ENCODE data around the gene CHST11. TPM values are rescaled to one million over a fixed set of nuclear protein-coding genes. Genes with fewer than 3 reads are reported as not detected.

The CHST11 gene
- total RNA-seq, 1 donor from 2014 or later = 20.6 TPM

GRCh38 chr12:104718304-104718929, 261.7 kb downstream of the CHST11 start:
- DNase-seq (ENCODE audit: low read depth) = no peak

- no peak for DNase-seq (ENCODE audit: low read depth)
These were observed 263.1 kb downstream of the CHST11 start for GRCh38 chr12:104719700-104720338.

- DNase-seq (ENCODE audit: low read depth) = no peak
These were observed 263.7 kb downstream of the CHST11 start for GRCh38 chr12:104720339-104721038.

GRCh38 chr12:104721039-104721405, 264.3 kb downstream of the CHST11 start:
- DNase-seq (ENCODE audit: low read depth) = no peak

GRCh38 chr12:104721936-104722335, 265.2 kb downstream of the CHST11 start:
- no peak for DNase-seq (ENCODE audit: low read depth)

GRCh38 chr12:104722601-104723534, 266.1 kb downstream of the CHST11 start:
- DNase-seq (ENCODE audit: low read depth) = no peak

- DNase-seq (ENCODE audit: low read depth) = no peak
These were observed 267.1 kb downstream of the CHST11 start for GRCh38 chr12:104723895-104724294.

GRCh38 chr12:104724992-104725585, 268.3 kb downstream of the CHST11 start:
- DNase-seq (ENCODE audit: low read depth) = peak; percentile 48

- DNase-seq (ENCODE audit: low read depth) = no peak
These were observed 268.9 kb downstream of the CHST11 start for GRCh38 chr12:104725610-104726009.

- no peak for DNase-seq (ENCODE audit: low read depth)
These were observed 271.1 kb downstream of the CHST11 start for GRCh38 chr12:104727726-104728465.

GRCh38 chr12:104729091-104729490, 272.3 kb downstream of the CHST11 start:
- no peak for DNase-seq (ENCODE audit: low read depth)

- DNase-seq (ENCODE audit: low read depth) = no peak
These were observed 273.1 kb downstream of the CHST11 start for GRCh38 chr12:104729610-104730446.

- no peak for DNase-seq (ENCODE audit: low read depth)
These were observed 274.0 kb downstream of the CHST11 start for GRCh38 chr12:104730763-104731162.

GRCh38 chr12:104733717-104734175, 277.0 kb downstream of the CHST11 start:
- no peak for DNase-seq (ENCODE audit: low read depth)

- DNase-seq (ENCODE audit: low read depth) = peak; percentile 13
These were observed 277.9 kb downstream of the CHST11 start for GRCh38 chr12:104734541-104735095.

GRCh38 chr12:104735801-104736200, 279.1 kb downstream of the CHST11 start:
- DNase-seq (ENCODE audit: low read depth) = no peak

- DNase-seq (ENCODE audit: low read depth) = no peak
These were observed 279.6 kb downstream of the CHST11 start for GRCh38 chr12:104736307-104736706.

GRCh38 chr12:104737113-104737512, 280.4 kb downstream of the CHST11 start:
- DNase-seq (ENCODE audit: low read depth) = no peak

- no peak for DNase-seq (ENCODE audit: low read depth)
These were observed 281.1 kb downstream of the CHST11 start for GRCh38 chr12:104737791-104738301.
